NCI-H82 (cell line): ENCODE data around the gene MAPKAPK2.
A peak's percentile ranks its signal among the peaks of the same experiment; 100 is the strongest.

Source experiments
- DNase-seq: peaks from one replicate; lab custom pipeline; 2025; lab: John Stamatoyannopoulos, UW

The MAPKAPK2 gene

GRCh38 chr1:206660136-206660535 is 24.6 kb upstream of the MAPKAPK2 start:
- no peak for DNase-seq

GRCh38 chr1:206661161-206661820 is 23.4 kb upstream of the MAPKAPK2 start:
- DNase-seq = peak; percentile 16

GRCh38 chr1:206662396-206663092 is 22.2 kb upstream of the MAPKAPK2 start:
- no peak for DNase-seq

- no peak for DNase-seq
Observed at GRCh38 chr1:206663362-206663761, 21.3 kb upstream of the MAPKAPK2 start.

- peak; percentile 91 for DNase-seq
Observed at GRCh38 chr1:206663832-206664652, 20.7 kb upstream of the MAPKAPK2 start.

- no peak for DNase-seq
Observed at GRCh38 chr1:206664740-206665139, 20.0 kb upstream of the MAPKAPK2 start.

- no peak for DNase-seq
Observed at GRCh38 chr1:206666031-206666561, 18.6 kb upstream of the MAPKAPK2 start.

GRCh38 chr1:206666954-206667665 is 17.6 kb upstream of the MAPKAPK2 start:
- no peak for DNase-seq

- DNase-seq = no peak
Observed at GRCh38 chr1:206668351-206668750, 16.4 kb upstream of the MAPKAPK2 start.

GRCh38 chr1:206668874-206669410 is 15.8 kb upstream of the MAPKAPK2 start:
- no peak for DNase-seq

- DNase-seq = no peak
Observed at GRCh38 chr1:206672011-206672688, 12.6 kb upstream of the MAPKAPK2 start.

GRCh38 chr1:206672844-206673758 is 11.6 kb upstream of the MAPKAPK2 start:
- no peak for DNase-seq

- DNase-seq = no peak
Observed at GRCh38 chr1:206674236-206674635, 10.5 kb upstream of the MAPKAPK2 start.

GRCh38 chr1:206674745-206675175 is 9.9 kb upstream of the MAPKAPK2 start:
- peak; percentile 50 for DNase-seq

GRCh38 chr1:206676499-206676898 is 8.2 kb upstream of the MAPKAPK2 start:
- no peak for DNase-seq

- no peak for DNase-seq
Observed at GRCh38 chr1:206678490-206678889, 6.2 kb upstream of the MAPKAPK2 start.

GRCh38 chr1:206679738-206680211 is 4.9 kb upstream of the MAPKAPK2 start:
- no peak for DNase-seq

GRCh38 chr1:206680279-206680678 is 4.4 kb upstream of the MAPKAPK2 start:
- no peak for DNase-seq

GRCh38 chr1:206681359-206681758 is 3.3 kb upstream of the MAPKAPK2 start:
- no peak for DNase-seq

GRCh38 chr1:206682111-206682510 is 2.6 kb upstream of the MAPKAPK2 start:
- DNase-seq = no peak
